H1 (cell line): Measurements from ENCODE around the gene MROH2A. TPM values are rescaled to one million over a fixed set of nuclear protein-coding genes. Genes with fewer than 3 reads are reported as not detected.

Experiments used
- BRCA1 ChIP-seq: IDR thresholded peaks from 2 replicates; pipeline ENCODE4 v1.6.1; 2012; ENCODE audit warnings: low read depth, low read length, improper control_type of control experiment
- CBX8 ChIP-seq: fragments of 300-800, 300-1000 bp; sonication (generic); IDR thresholded peaks from 2 replicates; pipeline ENCODE4 v1.7.1; 2016; ENCODE audit warnings: low read depth, low read length, borderline replicate concordance
- CHD2 ChIP-seq: IDR thresholded peaks from 2 replicates; pipeline ENCODE4 v1.6.1; 2012; ENCODE audit warnings: low read length, improper control_type of control experiment
- CHD7 ChIP-seq: fragments of 300-600 bp; sonication (generic); IDR thresholded peaks from 2 replicates; pipeline ENCODE4 v1.7.1; 2012; ENCODE audit warnings: low read length, moderate library complexity, mild to moderate bottlenecking, inconsistent platforms; ENCODE audit not compliant: insufficient replicate concordance
- CTBP2 ChIP-seq: IDR thresholded peaks from 2 replicates; pipeline ENCODE4 v1.7.0; 2011; ENCODE audit warnings: borderline replicate concordance, mild to moderate bottlenecking, moderate library complexity, mixed read lengths, low read length; ENCODE audit not compliant: insufficient read depth, insufficient read length
- GABPA ChIP-seq: IDR thresholded peaks from 2 replicates; pipeline ENCODE4 v1.6.1; 2011; ENCODE audit warnings: mild to moderate bottlenecking, low read length, moderate library complexity, borderline replicate concordance; ENCODE audit not compliant: insufficient read depth
- POLR2AphosphoS5 ChIP-seq: IDR thresholded peaks from 2 replicates; pipeline ENCODE4 v1.6.1; 2011; ENCODE audit warnings: low read depth, low read length
- polyA plus RNA-seq, 7 experiments: library from polyadenylated mRNA; depleted of rRNA in 3 of 7; stranded (reverse) in 5 of 7; unstranded in 2 of 7; fragments of >200 nt in 5 of 7; fragments of 200-250 nt in 2 of 7; gene quantifications; 1 replicate in 5 of 7; 2 replicates in 1 of 7; 4 replicates in 1 of 7; pipeline versions ENCODE4 v1.2.1 to v1.2.3, GENCODE V29; 2011 to 2013; ENCODE audit warnings: missing spikeins in 2 of 7, mixed read lengths in 2 of 7
- total RNA-seq: library from RNA; stranded (reverse); fragmentation: NEBNext Ultra II Directional; extraction: Animal tissue kit (Norgen Biotek cat#: 25700); gene quantifications from 2 replicates; pipeline ENCODE4 v1.2.1, GENCODE V29; 2021

MROH2A gene
- total and polyA plus RNA-seq, 2 of the 8 experiments (the other 6 are each of a cell fraction or from before 2014, with no cell fraction given) = not detected

- TF ChIP-seq CHD7 = no peak
- TF ChIP-seq GABPA = no peak
- TF ChIP-seq CTBP2 = no peak
- TF ChIP-seq CHD2 = no peak
- no peak for TF ChIP-seq BRCA1
- TF ChIP-seq POLR2AphosphoS5 = no peak
- no peak for TF ChIP-seq CBX8
- TF ChIP-seq, all 59 proteins: peak for 0
These were observed 66.1 kb downstream of the MROH2A start (continued) for GRCh38 chr2:233844064-233844807.
